Urinary bladder (tissue), 4 donors: ENCODE results near the gene MYH7B. TPM values are rescaled to one million over a fixed set of nuclear protein-coding genes. Genes with fewer than 3 reads are reported as not detected.
A peak's percentile ranks its signal among the peaks of the same experiment; 100 is the strongest.

Source experiments
- DNase-seq: peaks from one replicate; pipeline ENCODE4 v3.0.0-alpha.2; 2015; ENCODE audit errors: extremely low spot score
- H3K27ac ChIP-seq: one replicate; pipeline ENCODE4 v1.5.1; 2013; ENCODE audit warnings: low read depth, mild to moderate bottlenecking, moderate library complexity
- H3K36me3 ChIP-seq: one replicate; pipeline ENCODE4 v1.6.1; 2013; ENCODE audit warnings: mild to moderate bottlenecking, moderate library complexity; ENCODE audit not compliant: insufficient read depth
- H3K4me1 ChIP-seq: one replicate; pipeline ENCODE4 v1.6.1; 2013; ENCODE audit warnings: mild to moderate bottlenecking, moderate library complexity; ENCODE audit not compliant: insufficient read depth
- H3K4me3 ChIP-seq: one replicate; pipeline ENCODE4 v1.5.1; 2013; ENCODE audit warnings: low read depth, low read length
- WGBS: extraction: QIAGEN DNeasy Blood & Tissue Kit; methylation state at CpG from one replicate; pipeline ENCODE4 v1.1.7; 2013; 5-methylcytosine and 5-hydroxymethylcytosine counted together
- polyA plus RNA-seq: library from polyadenylated mRNA; stranded (reverse); fragments of 200-250 nt; gene quantifications from one replicate; pipeline ENCODE4 v1.2.3, GENCODE V29; 2013
- small RNA-seq: library from RNA; depleted of rRNA; stranded (forward); fragments of <200 nt; gene quantifications from one replicate; pipeline ENCODE3, GENCODE V24; 2014
- total RNA-seq: library from RNA; depleted of rRNA; stranded (reverse); fragments of >200 nt; gene quantifications from one replicate; pipeline ENCODE4 v1.2.3, GENCODE V29; 2014
- donor health status: healthy with polysubstance abuse.
- donor health status: healthy.

Gene MYH7B
- total and polyA plus RNA-seq, 2 donors, result 0.81 to 4.3 TPM

GRCh38 chr20:35004051-35004725, 48.5 kb downstream of the MYH7B start:
- 85% methylated on average over 18 of the region's 18 CpGs for WGBS
- Histone ChIP-seq H3K4me3 (no peak overlapping the region), H3K36me3 (peaks cover 5% of the 10 kb centered on the region), H3K27ac (no peak overlapping the region), H3K4me1 (no peaks in the 10 kb centered on the region)
- no peak for DNase-seq

- no peak for DNase-seq
- Histone ChIP-seq H3K4me1 (no peaks in the 10 kb centered on the region), H3K27ac (no peak overlapping the region), H3K36me3 (peaks cover 5% of the 10 kb centered on the region), H3K4me3 (no peak overlapping the region)
- WGBS, result 93% methylated on average over 20 of the region's 20 CpGs
Measured at GRCh38 chr20:35004749-35005462, 49.2 kb downstream of the MYH7B start.

Small RNAs within 50 kb of the gene (small RNA-seq; reads per million reads assigned to genes)
- gene MIR499A, result 10.6 reads per million, percentile 94 among the genes with 10 or more reads in this experiment

Other genes starting within 250 kb of the MYH7B start
- 19.1 TPM for gene NCOA6, start 130.2 kb upstream of the MYH7B start, total RNA-seq
- gene NCOA6, start 130.2 kb upstream of the MYH7B start, polyA plus RNA-seq, result 18.8 TPM
- gene GGT7, start 83.0 kb upstream of the MYH7B start, total RNA-seq, result 5.6 TPM
- 17.5 TPM for gene GGT7, start 83.0 kb upstream of the MYH7B start, polyA plus RNA-seq
- gene ACSS2, start 79.3 kb upstream of the MYH7B start, total RNA-seq, result 21.7 TPM
- gene ACSS2, start 79.3 kb upstream of the MYH7B start, polyA plus RNA-seq, result 29.5 TPM
- gene GSS, start 62 bp upstream of the MYH7B start, total RNA-seq, result 24.9 TPM
- gene GSS, start 62 bp upstream of the MYH7B start, polyA plus RNA-seq, result 27.2 TPM
- gene TRPC4AP, start 136.9 kb downstream of the MYH7B start, total RNA-seq, result 52.3 TPM
- gene TRPC4AP, start 136.9 kb downstream of the MYH7B start, polyA plus RNA-seq, result 40.0 TPM
- 15.1 TPM for gene EDEM2, start 191.5 kb downstream of the MYH7B start, total RNA-seq
- 17.8 TPM for gene EDEM2, start 191.5 kb downstream of the MYH7B start, polyA plus RNA-seq
- gene PROCR, start 216.2 kb downstream of the MYH7B start, total RNA-seq, result 43.0 TPM
- 54.6 TPM for gene PROCR, start 216.2 kb downstream of the MYH7B start, polyA plus RNA-seq